Testis (tissue), 3 donors: ENCODE measurements around the gene TBL1XR1. TPM values are rescaled to one million over a fixed set of nuclear protein-coding genes. Genes with fewer than 3 reads are reported as not detected.
"Not testable (repeated sequence)": the region's sequence is repeated elsewhere in the genome, so short reads cannot be mapped to it uniquely, and the experiment has no call there.

Experiments
- DNase-seq: peaks from one replicate; pipeline ENCODE4 v3.0.0-alpha.2; 2019
- H3K27ac ChIP-seq, 2 donors: fragments of 200-600 bp; sonication (generic); one replicate each; pipeline ENCODE4 v1.5.1; 2019
- H3K27me3 ChIP-seq: fragments of 200-600 bp; sonication (generic); one replicate; pipeline ENCODE4 v1.5.1; 2019
- H3K36me3 ChIP-seq: fragments of 200-600 bp; sonication (generic); one replicate; pipeline ENCODE4 v1.5.1; 2017; ENCODE audit warnings: low read depth; ENCODE audit errors: missing control alignments
- H3K4me1 ChIP-seq: fragments of 200-600 bp; sonication (generic); one replicate; pipeline ENCODE4 v1.5.1; 2019
- H3K4me3 ChIP-seq, 2 donors: fragments of 200-600 bp; sonication (generic); one replicate each; pipeline ENCODE4 v1.5.1; 2017 to 2019
- H3K9me3 ChIP-seq: fragments of 200-600 bp; sonication (generic); one replicate; pipeline ENCODE4 v1.5.1; 2017
- POLR2A ChIP-seq: fragments of 450-650 bp; IDR thresholded peaks from one replicate; pipeline ENCODE4 v1.6.1; 2017; ENCODE audit warnings: antibody characterized with exemption, mild to moderate bottlenecking, moderate library complexity
- WGBS, 2 donors: methylation state at CpG; one replicate each; pipeline ENCODE4 v1.1.5; 2018; 5-methylcytosine and 5-hydroxymethylcytosine counted together
- intact Hi-C: fragments of 100-400 bp; cut with DNase I; formaldehyde crosslinking; loops from one replicate; pipeline ENCODE4 v1.15.1; 2023; ENCODE audit warnings: low total_unique reads
- polyA plus RNA-seq: library from polyadenylated mRNA; stranded (reverse); fragments of 350-450 nt; fragmentation: Illumina TruSeq; extraction: RNeasy Lipid Tissue Mini Kit (QIAGEN cat#74804); gene quantifications from one replicate; pipeline ENCODE4 v1.2.3, GENCODE V29; 2014; ENCODE audit warnings: low read depth, low replicate concordance; ENCODE audit not compliant: insufficient read depth
- total RNA-seq, 2 donors: library from RNA; depleted of rRNA; stranded (reverse); fragments of >200 nt; gene quantifications; one replicate each; pipeline ENCODE4 v1.2.3, GENCODE V29; 2016
- TF ChIP-seq, protein P1 (sequence below), 3 experiments: fragments of 450-650 bp in 2 of 3; fragments of 200-600 bp in 1 of 3; sonication (generic) in 1 of 3; IDR thresholded peaks; one replicate each; pipeline ENCODE4 v1.5.1; 2016 to 2019; ENCODE audit warnings: antibody characterized with exemption in 3 of 3, mild to moderate bottlenecking in 2 of 3, moderate library complexity in 1 of 3

TBL1XR1 gene
- total and polyA plus RNA-seq, 3 donors from 2014 or later: 44.2 to 67.6 (median 59.8) TPM

- Histone ChIP-seq H3K9me3 (no peaks in the 10 kb centered on the region), H3K36me3 (no peaks in the 10 kb centered on the region), H3K27me3 (no peaks in the 10 kb centered on the region), H3K4me1 (no peaks in the 10 kb centered on the region), H3K27ac (no peak overlapping the region), H3K4me3 (no peak overlapping the region)
- intact Hi-C loops: no loop called here
- no peak for TF ChIP-seq POLR2A
- TF ChIP-seq, protein P1, sequence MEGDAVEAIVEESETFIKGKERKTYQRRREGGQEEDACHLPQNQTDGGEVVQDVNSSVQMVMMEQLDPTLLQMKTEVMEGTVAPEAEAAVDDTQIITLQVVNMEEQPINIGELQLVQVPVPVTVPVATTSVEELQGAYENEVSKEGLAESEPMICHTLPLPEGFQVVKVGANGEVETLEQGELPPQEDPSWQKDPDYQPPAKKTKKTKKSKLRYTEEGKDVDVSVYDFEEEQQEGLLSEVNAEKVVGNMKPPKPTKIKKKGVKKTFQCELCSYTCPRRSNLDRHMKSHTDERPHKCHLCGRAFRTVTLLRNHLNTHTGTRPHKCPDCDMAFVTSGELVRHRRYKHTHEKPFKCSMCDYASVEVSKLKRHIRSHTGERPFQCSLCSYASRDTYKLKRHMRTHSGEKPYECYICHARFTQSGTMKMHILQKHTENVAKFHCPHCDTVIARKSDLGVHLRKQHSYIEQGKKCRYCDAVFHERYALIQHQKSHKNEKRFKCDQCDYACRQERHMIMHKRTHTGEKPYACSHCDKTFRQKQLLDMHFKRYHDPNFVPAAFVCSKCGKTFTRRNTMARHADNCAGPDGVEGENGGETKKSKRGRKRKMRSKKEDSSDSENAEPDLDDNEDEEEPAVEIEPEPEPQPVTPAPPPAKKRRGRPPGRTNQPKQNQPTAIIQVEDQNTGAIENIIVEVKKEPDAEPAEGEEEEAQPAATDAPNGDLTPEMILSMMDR (IDR thresholded peaks at IDR 0.05): no peak
- no peak for DNase-seq
- WGBS, 2 donors: 72 to 76% methylated on average over 7 of the region's 7 CpGs
These were observed 12.2 kb downstream of the TBL1XR1 start for GRCh38 chr3:177185035-177185574.

GRCh38 chr3:177184602-177185001, 12.7 kb downstream of the TBL1XR1 start:
- H3K36me3 ChIP-seq, H3K27ac ChIP-seq, DNase-seq, H3K4me3 ChIP-seq, H3K27me3 ChIP-seq, H3K4me1 ChIP-seq, H3K9me3 ChIP-seq, intact Hi-C loops: not testable (repeated sequence)
- 88 to 94% methylated on average over 3 of the region's 3 CpGs for WGBS, 2 donors

- H3K36me3 ChIP-seq: no peaks in the 10 kb centered on the region
- no peak overlapping the region for H3K4me3 ChIP-seq
- TF ChIP-seq, protein P1 (IDR thresholded peaks at IDR 0.05): no peak
- TF ChIP-seq POLR2A: no peak
- H3K4me1 ChIP-seq: no peaks in the 10 kb centered on the region
- DNase-seq: no peak
- H3K9me3 ChIP-seq: no peaks in the 10 kb centered on the region
- 69 to 72% methylated on average over 1 of the region's 1 CpG for WGBS, 2 donors
- no peaks in the 10 kb centered on the region for H3K27me3 ChIP-seq
- intact Hi-C loops: no loop called here
- no peak overlapping the region for H3K27ac ChIP-seq
These were observed 14.9 kb downstream of the TBL1XR1 start for GRCh38 chr3:177182352-177182751.

DNA sequence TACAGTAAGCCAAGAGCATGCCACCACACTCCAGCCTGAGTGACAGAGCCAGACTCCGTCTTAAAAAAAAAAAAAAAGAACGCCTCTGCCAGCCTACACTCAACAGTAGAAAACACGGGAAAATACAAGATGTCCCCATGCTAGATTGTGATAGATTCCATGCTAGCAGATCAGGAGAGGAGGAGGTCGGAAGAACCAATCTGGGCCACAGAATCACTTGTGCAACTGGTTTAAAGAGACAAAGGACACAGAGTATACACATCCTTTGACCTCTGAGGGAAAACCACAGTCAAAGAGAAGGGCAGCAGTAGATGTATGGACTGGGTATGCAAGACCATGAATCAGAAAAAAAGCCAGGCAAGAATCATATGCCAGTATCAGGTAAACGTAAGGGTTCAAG, 15.9 kb downstream of the TBL1XR1 start:
- no peak for DNase-seq
- no peaks in the 10 kb centered on the region for H3K9me3 ChIP-seq
- H3K27ac ChIP-seq: no peak overlapping the region
- H3K36me3 ChIP-seq: no peaks in the 10 kb centered on the region
- no peaks in the 10 kb centered on the region for H3K4me1 ChIP-seq
- no peaks in the 10 kb centered on the region for H3K27me3 ChIP-seq
- WGBS, 2 donors: 85 to 89% methylated on average over 5 of the region's 5 CpGs
- intact Hi-C loops: no loop called here
- no peak overlapping the region for H3K4me3 ChIP-seq
- TF ChIP-seq POLR2A: no peak
- TF ChIP-seq, protein P1 (IDR thresholded peaks at IDR 0.05): no peak

DNA sequence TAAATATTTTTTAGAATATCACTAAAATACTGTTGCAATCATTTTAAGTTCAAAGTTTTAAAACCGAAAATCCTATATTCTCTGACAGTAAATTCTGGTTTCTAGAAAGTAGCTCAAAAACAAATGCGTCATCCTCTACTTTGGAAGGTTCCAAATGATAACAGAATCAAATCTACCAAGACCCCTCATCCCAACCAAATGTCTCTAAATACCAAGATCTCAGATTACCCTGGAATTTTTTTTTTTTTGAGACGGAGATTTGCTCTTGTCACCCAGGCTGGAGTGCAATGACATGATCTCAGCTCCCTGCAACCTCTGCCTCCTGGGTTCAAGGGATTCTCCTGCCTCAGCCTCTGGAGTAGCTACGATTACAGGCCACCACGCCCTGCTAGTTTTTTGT, 16.8 kb downstream of the TBL1XR1 start:
- Histone ChIP-seq H3K27ac (no peak overlapping the region), H3K27me3 (no peaks in the 10 kb centered on the region), H3K4me3 (no peak overlapping the region), H3K36me3 (no peaks in the 10 kb centered on the region), H3K9me3 (no peaks in the 10 kb centered on the region), H3K4me1 (no peaks in the 10 kb centered on the region)
- DNase-seq: no peak
- intact Hi-C loops: no loop called here
- TF ChIP-seq POLR2A: no peak
- TF ChIP-seq, protein P1 (IDR thresholded peaks at IDR 0.05): no peak
- WGBS, 2 donors: 95% methylated on average over 5 of the region's 5 CpGs
